Tibial nerve (tissue), 4 donors: ENCODE measurements around the gene CPNE9. TPM values are rescaled to one million over a fixed set of nuclear protein-coding genes. Genes with fewer than 3 reads are reported as not detected.
A peak's percentile ranks its signal among the peaks of the same experiment; 100 is the strongest.

Experiments used
- DNase-seq, 2 donors: peaks; one replicate each; pipeline ENCODE4 v3.0.0-alpha.2; 2019; ENCODE audit warnings: low spot score in 2 of 2
- H3K27ac ChIP-seq, 4 donors: fragments of 200-600 bp; sonication (generic) in 3 of 4; one replicate each; pipeline ENCODE4 v1.5.1; 2017 to 2019; ENCODE audit warnings: mild to moderate bottlenecking in 1 of 4
- H3K27me3 ChIP-seq, 2 donors: fragments of 200-600 bp; sonication (generic) in 1 of 2; one replicate each; pipeline versions ENCODE4 v1.5.1 to v1.6.0; 2017 to 2019
- H3K36me3 ChIP-seq, 3 donors: fragments of 200-600 bp; sonication (generic); one replicate each; pipeline ENCODE4 v1.5.1; 2018 to 2019
- H3K4me1 ChIP-seq, 4 donors: fragments of 200-600 bp; sonication (generic) in 3 of 4; one replicate each; pipeline ENCODE4 v1.5.1; 2017 to 2019
- H3K4me3 ChIP-seq, 4 donors: fragments of 200-600 bp; sonication (generic) in 3 of 4; one replicate each; pipeline ENCODE4 v1.5.1; 2017 to 2019; ENCODE audit warnings: mild to moderate bottlenecking in 1 of 4, moderate library complexity in 1 of 4
- H3K9me3 ChIP-seq, 4 donors: fragments of 200-600 bp; sonication (generic) in 3 of 4; one replicate each; pipeline ENCODE4 v1.5.1; 2017 to 2019
- CTCF ChIP-seq, 5 experiments: fragments of 200-600 bp in 3 of 5; fragments of 450-650 bp in 2 of 5; sonication (generic) in 3 of 5; IDR thresholded peaks; one replicate each; pipeline ENCODE4 v1.5.1; 2016 to 2019; ENCODE audit warnings: antibody characterized with exemption in 5 of 5, mild to moderate bottlenecking in 3 of 5, moderate library complexity in 2 of 5
- EP300 ChIP-seq, 2 donors: sonication (generic); formaldehyde crosslinking; IDR thresholded peaks; one replicate each; pipeline ENCODE4 v1.6.1; 2017; ENCODE audit warnings: antibody characterized with exemption in 2 of 2, mild to moderate bottlenecking in 1 of 2
- POLR2A ChIP-seq, 2 donors: fragments of 450-650 bp; IDR thresholded peaks; one replicate each; pipeline ENCODE4 v1.6.1; 2017; ENCODE audit warnings: antibody characterized with exemption in 2 of 2, mild to moderate bottlenecking in 2 of 2, moderate library complexity in 2 of 2
- WGBS, 2 donors: methylation state at CpG; one replicate each; pipeline ENCODE4 v1.1.5; 2018; 5-methylcytosine and 5-hydroxymethylcytosine counted together
- total RNA-seq, 4 donors: library from RNA; depleted of rRNA; stranded (reverse); fragments of >200 nt; gene quantifications; one replicate each; pipeline ENCODE4 v1.1.0, GENCODE V29; 2016

CPNE9 gene
- total RNA-seq, 4 donors from 2014 or later: not detected

GRCh38 chr3:9761919-9762318 is 58.3 kb downstream of the CPNE9 start:
- Histone ChIP-seq H3K9me3 (no peaks in the 10 kb centered on the region), H3K27ac (no peak overlapping the region), H3K4me1 (peaks cover 0 to 3% (median 0%) of the 10 kb centered on the region in 4 donors), H3K36me3 (peaks cover under 1 to 85% (median 4%) of the 10 kb centered on the region in 3 donors), H3K4me3 (no peak overlapping the region), H3K27me3 (no peaks in the 10 kb centered on the region)
- DNase-seq: no peak
- WGBS, 2 donors: 90 to 95% methylated on average over 5 of the region's 5 CpGs
- no peak for TF ChIP-seq POLR2A (IDR thresholded peaks at IDR 0.05)

- DNase-seq: no peak
- Histone ChIP-seq H3K4me1 (peaks cover 0 to 13% (median 1%) of the 10 kb centered on the region in 4 donors), H3K27me3 (no peaks in the 10 kb centered on the region), H3K4me3 (no peak overlapping the region), H3K9me3 (no peaks in the 10 kb centered on the region), H3K36me3 (peaks cover 0 to 75% (median under 1%) of the 10 kb centered on the region in 3 donors), H3K27ac (no peak overlapping the region)
- WGBS, 2 donors: 85 to 86% methylated on average over 8 of the region's 8 CpGs
- TF ChIP-seq CTCF (IDR thresholded peaks at IDR 0.05): no peak
- TF ChIP-seq POLR2A (IDR thresholded peaks at IDR 0.05): no peak
- TF ChIP-seq EP300 (IDR thresholded peaks at IDR 0.05): no peak
Measured at GRCh38 chr3:9762871-9763270, 59.2 kb downstream of the CPNE9 start.

- Histone ChIP-seq H3K9me3 (no peaks in the 10 kb centered on the region), H3K4me3 (no peak overlapping the region), H3K4me1 (peaks cover 0 to 40% (median 26%) of the 10 kb centered on the region in 4 donors), H3K36me3 (peaks cover 0 to 45% (median 0%) of the 10 kb centered on the region in 3 donors), H3K27ac (no peak overlapping the region), H3K27me3 (no peaks in the 10 kb centered on the region)
- no peak for DNase-seq
- TF ChIP-seq POLR2A (IDR thresholded peaks at IDR 0.05) (no peak), CTCF (IDR thresholded peaks at IDR 0.05) (no peak), EP300 (IDR thresholded peaks at IDR 0.05) (no peak)
- WGBS, 2 donors: 88 to 97% methylated on average over 4 of the region's 4 CpGs
Measured at GRCh38 chr3:9765865-9766264, 62.2 kb downstream of the CPNE9 start.

- DNase-seq: no peak
- TF ChIP-seq EP300 (IDR thresholded peaks at IDR 0.05) (no peak), CTCF (IDR thresholded peaks at IDR 0.05) (no peak), POLR2A (IDR thresholded peaks at IDR 0.05) (no peak)
- Histone ChIP-seq H3K27ac (peak overlapping the region in 2 of 4 donors; percentile 93 to 97), H3K36me3 (peaks cover 0 to 30% (median 0%) of the 10 kb centered on the region in 3 donors), H3K4me1 (peaks cover 0 to 44% (median 27%) of the 10 kb centered on the region in 4 donors), H3K27me3 (no peaks in the 10 kb centered on the region), H3K9me3 (no peaks in the 10 kb centered on the region), H3K4me3 (no peak overlapping the region)
- 63 to 64% methylated on average over 7 of the region's 7 CpGs for WGBS, 2 donors
Measured at GRCh38 chr3:9767418-9767817, 63.8 kb downstream of the CPNE9 start.

- Histone ChIP-seq H3K27ac (peak overlapping the region in 3 of 4 donors; percentile 91 to 97 (median 93)), H3K4me3 (peak overlapping the region in 1 of 4 donors; percentile 93), H3K27me3 (no peaks in the 10 kb centered on the region), H3K36me3 (peaks cover 0 to 21% (median 0%) of the 10 kb centered on the region in 3 donors), H3K9me3 (no peaks in the 10 kb centered on the region), H3K4me1 (peaks cover 0 to 44% (median 27%) of the 10 kb centered on the region in 4 donors)
- WGBS, 2 donors: 60 to 62% methylated on average over 6 of the region's 6 CpGs
- no peak for TF ChIP-seq POLR2A (IDR thresholded peaks at IDR 0.05)
- TF ChIP-seq EP300 (IDR thresholded peaks at IDR 0.05): no peak
- no peak for TF ChIP-seq CTCF (IDR thresholded peaks at IDR 0.05)
- DNase-seq: no peak
Measured at GRCh38 chr3:9768141-9768775, 64.6 kb downstream of the CPNE9 start.
